Measurements from ENCODE around the gene IQCK.

Gene IQCK

DNA sequence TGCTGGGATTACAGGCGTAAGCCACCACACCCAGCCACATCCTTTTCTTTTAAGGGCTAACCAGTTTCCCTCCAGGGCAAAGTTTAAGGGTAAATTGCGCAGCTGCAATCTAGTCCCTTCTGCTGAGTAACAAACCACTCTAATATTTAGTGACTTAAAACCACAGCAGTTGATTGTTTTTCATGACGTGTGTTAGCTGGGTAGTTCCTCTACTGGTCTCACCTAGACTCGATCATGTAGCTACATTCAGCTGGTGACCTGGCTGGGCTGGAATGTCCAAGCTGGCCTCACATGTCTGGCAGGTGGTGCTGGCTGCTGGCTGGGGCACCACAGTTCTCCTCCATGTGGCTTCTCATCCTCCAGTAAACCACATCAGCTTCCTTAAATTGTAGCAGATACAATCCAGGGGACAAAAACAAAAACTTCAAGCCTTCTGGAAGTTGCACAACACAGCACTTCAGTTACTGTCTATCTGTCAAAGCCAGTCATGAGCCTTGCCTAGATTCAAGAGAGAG is 91.1 kb downstream of the IQCK start:
- TF ChIP-seq, protein P1, sequence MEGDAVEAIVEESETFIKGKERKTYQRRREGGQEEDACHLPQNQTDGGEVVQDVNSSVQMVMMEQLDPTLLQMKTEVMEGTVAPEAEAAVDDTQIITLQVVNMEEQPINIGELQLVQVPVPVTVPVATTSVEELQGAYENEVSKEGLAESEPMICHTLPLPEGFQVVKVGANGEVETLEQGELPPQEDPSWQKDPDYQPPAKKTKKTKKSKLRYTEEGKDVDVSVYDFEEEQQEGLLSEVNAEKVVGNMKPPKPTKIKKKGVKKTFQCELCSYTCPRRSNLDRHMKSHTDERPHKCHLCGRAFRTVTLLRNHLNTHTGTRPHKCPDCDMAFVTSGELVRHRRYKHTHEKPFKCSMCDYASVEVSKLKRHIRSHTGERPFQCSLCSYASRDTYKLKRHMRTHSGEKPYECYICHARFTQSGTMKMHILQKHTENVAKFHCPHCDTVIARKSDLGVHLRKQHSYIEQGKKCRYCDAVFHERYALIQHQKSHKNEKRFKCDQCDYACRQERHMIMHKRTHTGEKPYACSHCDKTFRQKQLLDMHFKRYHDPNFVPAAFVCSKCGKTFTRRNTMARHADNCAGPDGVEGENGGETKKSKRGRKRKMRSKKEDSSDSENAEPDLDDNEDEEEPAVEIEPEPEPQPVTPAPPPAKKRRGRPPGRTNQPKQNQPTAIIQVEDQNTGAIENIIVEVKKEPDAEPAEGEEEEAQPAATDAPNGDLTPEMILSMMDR (IDR thresholded peaks at IDR 0.05; ENCODE audit: low read length, missing control alignments): no peak
- DNase-seq (ENCODE audit: low read depth): peak; percentile 27

DNA sequence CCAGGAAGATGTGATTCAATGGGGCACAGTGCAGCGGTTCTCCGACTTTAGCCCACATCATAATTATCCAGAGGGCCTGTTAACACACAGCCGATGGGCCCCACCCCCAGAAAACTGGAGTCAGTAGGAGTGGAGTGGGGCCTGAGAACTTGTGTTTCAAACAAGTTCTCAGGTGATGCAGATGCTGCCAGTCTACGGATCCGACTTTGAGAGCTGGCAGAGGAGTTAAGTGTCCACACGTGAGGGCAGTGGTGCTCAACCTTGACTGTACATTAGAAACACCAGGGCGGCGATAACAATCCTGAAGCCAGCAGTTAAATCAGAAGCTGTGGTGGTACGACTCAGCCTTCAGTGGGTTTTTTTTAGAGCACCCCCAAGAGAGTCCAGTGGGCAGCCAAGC is 91.6 kb downstream of the IQCK start:
- TF ChIP-seq, protein P1 (IDR thresholded peaks at IDR 0.05; ENCODE audit: low read length, missing control alignments): no peak
- no peak overlapping the region for H3K4me3 ChIP-seq (replicated peaks; ENCODE audit: low read depth, low read length)
- no peak for DNase-seq (ENCODE audit: low read depth)

More for the DNA sequence above, 91.1 kb downstream of the IQCK start:
- H3K4me3 ChIP-seq (replicated peaks; ENCODE audit: low read depth, low read length): no peak overlapping the region

DNA sequence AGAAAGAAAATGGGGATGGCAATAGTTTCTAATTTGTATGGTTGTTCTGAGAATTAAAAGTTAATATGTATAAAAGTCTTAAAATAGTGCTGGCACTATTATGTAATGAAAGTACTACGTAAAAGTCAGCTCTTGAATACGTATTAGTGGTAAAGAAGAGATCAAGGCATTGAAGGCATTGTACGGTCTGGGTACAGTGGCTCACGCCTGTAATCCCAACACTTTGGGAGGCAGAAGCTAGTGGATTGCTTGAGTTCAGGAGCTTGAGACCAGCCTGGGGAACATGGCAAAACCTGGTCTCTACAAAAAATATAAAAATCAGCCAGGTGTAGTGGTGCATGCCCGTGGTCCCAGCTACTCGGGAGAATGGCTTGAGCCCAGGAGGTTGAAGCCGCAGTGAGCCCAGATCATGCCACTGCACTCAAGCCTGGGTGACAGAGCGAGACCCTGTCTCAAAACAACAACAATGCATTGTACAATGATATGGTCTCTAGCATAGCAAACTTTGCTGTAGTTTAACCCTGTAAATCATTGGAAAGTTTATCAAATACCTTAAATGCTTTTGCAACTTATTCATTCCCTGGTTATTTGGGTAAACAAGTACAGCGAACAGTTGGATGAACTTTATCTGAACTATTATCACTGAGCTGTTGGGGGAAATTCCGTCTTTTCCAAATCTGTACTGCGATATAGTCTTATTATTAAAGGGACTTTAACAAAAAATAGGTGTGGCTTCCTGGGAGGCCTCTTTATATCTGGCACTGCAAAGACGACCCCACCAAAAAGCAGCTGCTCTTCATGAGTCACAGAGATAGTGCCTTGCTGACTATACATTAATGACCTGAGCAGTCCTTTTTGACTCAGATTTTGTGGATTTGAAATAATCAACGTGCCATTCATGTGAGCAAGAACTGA is 93.0 kb downstream of the IQCK start:
- DNase-seq (ENCODE audit: low read depth): peak; percentile 89
- TF ChIP-seq, protein P1 (IDR thresholded peaks at IDR 0.05; ENCODE audit: low read length, missing control alignments): no peak
- H3K4me3 ChIP-seq (replicated peaks; ENCODE audit: low read depth, low read length): no peak overlapping the region

DNA sequence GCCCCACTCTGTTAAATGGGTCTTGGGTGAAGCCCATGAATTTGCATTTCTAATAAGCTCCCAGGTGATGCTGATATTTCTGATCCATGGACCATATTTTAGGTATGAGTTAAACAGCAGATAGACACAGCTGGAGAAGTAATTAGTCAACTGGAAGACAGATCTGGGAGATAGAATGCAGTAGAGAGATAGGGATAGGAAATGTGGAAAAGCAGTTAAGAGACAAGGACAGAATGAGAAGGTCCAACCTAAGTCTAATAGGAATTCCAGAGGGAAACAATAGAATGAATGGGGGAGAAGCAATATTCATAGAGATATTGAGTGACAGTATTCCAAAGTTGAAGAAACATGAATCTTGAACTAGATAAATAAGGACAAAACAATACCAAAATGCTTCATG is 94.9 kb downstream of the IQCK start:
- no peak overlapping the region for H3K4me3 ChIP-seq (replicated peaks; ENCODE audit: low read depth, low read length)
- DNase-seq (ENCODE audit: low read depth): no peak
- TF ChIP-seq, protein P1 (IDR thresholded peaks at IDR 0.05; ENCODE audit: low read length, missing control alignments): no peak

DNA sequence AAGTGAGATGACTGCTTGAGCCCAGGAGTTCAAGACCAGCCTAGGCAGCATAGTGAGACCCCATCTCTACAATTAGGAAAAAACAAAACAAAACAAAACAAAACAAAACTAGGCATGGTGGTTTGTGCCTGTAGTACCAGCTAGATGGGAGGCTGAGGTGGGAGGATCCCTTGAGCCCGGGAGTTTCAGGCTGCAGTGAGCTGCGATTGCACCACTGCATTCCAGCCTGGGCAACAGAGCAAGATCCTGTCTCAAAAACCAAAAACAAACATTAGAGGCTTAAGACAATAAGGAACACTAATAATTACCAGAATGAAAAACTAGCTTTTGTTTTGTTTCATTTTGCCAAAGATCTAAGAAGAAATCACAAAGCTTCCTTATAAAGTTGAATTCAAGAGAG is 97.3 kb downstream of the IQCK start:
- no peak for DNase-seq (ENCODE audit: low read depth)
- no peak overlapping the region for H3K4me3 ChIP-seq (replicated peaks; ENCODE audit: low read depth, low read length)
- TF ChIP-seq, protein P1 (IDR thresholded peaks at IDR 0.05; ENCODE audit: low read length, missing control alignments): no peak

DNA sequence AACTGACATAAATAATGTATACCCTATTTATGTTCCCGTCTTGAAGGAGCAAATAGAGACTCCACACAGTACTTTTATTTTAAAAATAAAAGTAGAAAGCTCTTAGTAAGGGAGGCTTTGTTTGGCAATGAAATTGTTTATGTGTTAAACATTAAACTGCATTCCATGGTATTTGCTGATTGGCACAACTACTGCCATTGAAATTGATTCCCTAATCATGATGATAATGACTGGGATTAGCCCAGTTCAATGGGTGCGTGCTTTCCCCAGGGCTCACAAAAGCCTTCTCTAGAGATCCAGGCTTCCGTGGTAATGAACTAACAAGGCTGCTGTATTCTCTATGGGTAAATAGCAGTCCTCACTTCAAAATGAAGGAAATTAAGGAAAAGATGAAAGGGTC is 99.1 kb downstream of the IQCK start:
- TF ChIP-seq, protein P1 (IDR thresholded peaks at IDR 0.05; ENCODE audit: low read length, missing control alignments): no peak
- DNase-seq (ENCODE audit: low read depth): no peak
- no peak overlapping the region for H3K4me3 ChIP-seq (replicated peaks; ENCODE audit: low read depth, low read length)

Measured in fibroblast of pulmonary artery (primary cell).